Measurements from ENCODE around the gene EN1.

The EN1 gene

DNA sequence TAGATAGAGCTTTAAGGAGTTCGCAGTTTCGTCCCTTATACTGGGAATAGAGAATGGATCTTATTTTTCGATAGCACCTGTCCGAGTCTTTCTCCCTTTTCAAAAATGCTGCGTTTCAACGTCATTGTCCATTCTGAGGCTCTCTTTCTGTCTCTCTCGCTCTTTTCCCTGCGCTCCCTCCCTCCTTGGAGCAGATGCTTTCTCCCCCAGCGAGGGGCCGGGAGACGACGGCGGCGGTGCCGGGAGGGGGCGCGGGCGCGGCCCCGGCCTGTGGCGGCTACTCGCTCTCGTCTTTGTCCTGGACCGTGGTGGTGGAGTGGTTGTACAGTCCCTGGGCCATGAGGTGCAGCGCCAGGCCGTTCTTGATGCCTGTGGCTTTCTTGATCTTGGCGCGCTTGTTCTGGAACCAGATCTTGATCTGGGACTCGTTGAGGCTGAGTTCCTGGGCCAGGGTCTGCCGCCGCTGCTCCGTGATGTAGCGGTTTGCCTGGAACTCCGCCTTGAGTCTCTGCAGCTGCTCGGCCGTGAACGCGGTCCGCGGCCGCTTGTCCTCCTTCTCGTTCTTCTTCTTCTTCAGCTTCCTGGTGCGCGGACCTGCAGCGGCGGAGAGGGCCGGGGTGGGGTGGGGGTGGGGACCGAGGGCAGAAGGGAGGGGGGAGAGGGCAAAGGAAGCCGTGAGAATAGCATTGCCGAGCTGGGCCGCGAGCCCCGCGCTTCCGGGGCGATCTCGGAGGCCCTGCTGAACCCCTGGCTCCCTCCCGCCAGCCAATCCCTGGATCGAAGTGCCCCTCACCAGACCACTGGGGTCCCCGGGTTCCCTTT lies 4.6 kb downstream of the EN1 start:
- DNase-seq: peak; percentile 64

- no peak for DNase-seq
Measured at GRCh38 chr2:118841828-118842461, 5.5 kb downstream of the EN1 start.

- DNase-seq: no peak
Measured at GRCh38 chr2:118841450-118841827, 6.0 kb downstream of the EN1 start.

DNA sequence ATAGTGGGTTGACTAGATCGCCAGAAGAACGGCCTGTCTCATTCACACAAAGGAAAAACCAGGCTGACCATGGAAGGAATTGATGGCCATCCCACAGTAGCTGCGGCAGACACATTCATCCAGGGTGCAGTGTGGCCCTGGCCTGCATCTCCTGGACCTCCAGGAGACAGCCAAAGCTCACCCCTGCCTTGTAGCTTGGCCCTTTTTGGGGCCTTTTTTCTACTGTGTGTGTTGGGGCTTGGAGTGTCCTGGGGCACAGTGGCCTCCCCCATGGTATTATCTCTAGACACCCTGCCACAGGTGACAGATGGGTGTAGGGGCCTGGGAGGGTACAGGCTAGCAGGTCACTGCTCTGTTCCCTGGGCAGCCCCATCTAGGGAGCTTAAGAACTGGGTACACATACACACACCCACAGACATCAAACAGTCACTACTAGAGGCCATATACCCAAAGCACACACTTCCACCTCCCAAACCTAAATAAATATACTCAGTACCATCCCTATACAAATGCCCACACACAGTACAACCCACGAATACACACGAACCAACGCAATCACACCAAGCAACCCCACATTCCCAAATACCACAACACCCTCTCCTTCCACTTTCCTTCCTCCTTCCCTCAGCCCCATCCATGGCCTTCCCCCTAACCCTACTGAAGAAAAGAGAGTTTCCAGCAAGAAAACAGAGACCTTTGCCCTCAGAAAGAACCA lies 8.6 kb downstream of the EN1 start:
- no peak for DNase-seq

DNA sequence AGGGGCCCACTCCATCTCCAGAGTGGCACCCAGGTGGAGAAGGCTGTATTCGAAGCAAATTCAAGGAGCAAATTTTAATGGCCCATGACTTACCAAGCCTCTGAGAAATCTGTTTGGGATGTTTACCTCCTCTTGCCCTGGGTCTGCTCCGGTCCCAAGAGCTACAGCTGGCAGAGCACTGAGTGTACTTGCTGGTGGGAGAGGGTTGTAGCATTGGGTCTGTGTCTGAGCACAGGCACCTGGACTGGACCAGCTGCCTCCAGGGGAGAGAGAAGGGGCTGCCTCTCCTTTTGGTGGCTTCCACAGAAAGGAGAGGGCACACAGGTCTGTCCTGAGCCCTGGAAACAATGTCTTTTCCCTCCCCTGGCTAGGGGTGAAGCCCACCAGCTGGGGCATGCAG lies 9.8 kb downstream of the EN1 start:
- no peak for DNase-seq

- DNase-seq: no peak
Measured at GRCh38 chr2:118837067-118837466, 10.4 kb downstream of the EN1 start.

GRCh38 chr2:118836411-118836930 lies 11.0 kb downstream of the EN1 start:
- no peak for DNase-seq

DNA sequence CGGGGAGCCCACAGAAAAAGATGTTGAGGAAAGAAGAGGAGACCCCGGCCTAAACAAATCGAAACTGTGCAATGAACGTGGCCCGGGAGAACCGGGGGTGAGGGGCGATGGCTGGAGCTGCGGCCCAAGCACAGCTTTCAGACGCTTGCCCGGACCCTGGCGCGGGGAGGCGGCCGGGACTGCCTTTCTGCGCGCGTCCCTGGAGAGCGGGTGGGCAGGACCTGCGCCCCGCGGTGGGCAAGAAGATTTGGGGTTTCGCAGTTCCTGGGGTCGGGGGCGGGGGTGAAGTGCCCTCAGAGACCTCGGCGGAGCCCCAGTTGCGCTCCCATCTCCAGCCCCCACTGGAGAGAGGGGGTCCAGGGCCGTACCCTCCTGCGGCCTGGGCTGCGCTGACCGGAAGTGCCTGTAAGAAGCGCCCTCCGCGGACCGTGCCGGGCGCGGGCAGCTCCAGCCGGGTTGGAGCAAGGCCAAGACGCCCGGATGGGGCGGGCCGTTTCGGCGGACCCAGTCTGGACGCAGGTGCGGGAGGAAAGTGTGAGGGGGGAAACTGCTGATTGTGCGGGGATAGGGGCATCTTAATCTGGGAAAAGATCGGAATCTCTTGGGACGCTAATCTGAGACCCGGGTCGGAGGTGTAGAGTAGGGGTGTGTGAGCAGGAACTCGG lies 11.6 kb downstream of the EN1 start:
- DNase-seq: no peak

GRCh38 chr2:118834901-118835745 lies 12.3 kb downstream of the EN1 start:
- DNase-seq: no peak

DNA sequence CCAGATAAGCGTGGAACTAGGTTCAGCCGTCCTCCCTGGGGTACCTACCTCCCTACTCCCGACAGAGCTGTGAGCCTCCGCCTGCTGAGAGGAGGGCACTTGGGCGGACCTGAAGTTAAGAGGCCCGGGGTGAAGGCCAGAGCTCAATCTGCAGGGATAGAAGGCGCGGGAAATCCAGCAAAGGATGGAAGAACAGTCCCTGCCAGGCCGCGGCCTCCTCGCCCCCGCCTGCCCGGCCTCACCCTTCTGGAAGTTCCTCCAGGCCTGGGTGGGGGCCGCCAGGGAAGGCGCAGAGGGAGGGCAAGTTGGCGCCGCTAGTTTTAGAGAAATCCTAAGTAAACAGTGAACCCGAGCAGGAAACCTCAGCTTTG lies 13.0 kb downstream of the EN1 start:
- no peak for DNase-seq

GRCh38 chr2:118833716-118834439 lies 13.6 kb downstream of the EN1 start:
- no peak for DNase-seq

DNA sequence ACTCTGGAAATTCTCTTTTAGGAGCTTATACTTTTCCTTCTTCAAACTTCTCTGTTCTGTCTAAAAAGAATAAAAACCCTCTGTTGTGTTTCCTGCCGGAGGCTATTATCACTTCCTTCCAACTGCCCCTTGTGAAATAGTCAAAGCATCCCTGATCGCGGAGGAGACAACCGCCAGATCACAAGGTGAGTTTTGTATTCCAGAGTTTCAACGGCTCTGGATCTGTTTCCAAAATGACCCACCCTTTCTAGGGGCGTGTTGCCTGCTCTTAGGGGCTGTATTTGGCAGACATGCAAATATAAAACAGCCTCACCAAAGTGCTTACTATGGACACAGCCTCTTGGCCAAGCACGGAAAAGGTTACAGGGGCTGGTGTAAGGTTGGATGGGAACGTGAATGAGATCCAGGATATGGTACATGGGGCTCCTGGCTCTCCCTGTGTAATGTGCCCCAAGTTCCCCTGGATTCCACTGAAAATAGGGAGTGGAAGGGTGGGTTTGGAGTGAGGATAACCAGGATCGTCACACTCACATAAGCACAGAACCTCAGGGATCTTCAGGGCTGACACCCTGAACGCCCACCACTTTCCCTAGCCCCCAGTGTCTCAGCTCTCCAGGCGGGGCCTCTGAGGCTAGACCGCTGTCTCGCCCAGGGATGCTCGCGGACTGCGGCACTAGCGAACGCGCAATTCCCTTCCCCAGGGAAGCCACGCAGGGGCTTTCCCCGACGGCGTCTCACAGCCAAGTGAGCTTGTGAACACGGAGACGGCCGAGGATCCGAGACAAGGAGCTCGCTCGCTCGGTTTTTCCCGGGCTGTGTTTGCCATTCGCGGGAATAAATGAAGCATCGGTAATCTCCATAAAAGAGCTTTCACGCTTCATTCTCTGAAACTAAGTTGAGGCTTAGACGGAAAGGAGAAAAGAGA lies 14.4 kb downstream of the EN1 start:
- no peak for DNase-seq

- DNase-seq: no peak
Measured at GRCh38 chr2:118832071-118832790, 15.2 kb downstream of the EN1 start.

DNA sequence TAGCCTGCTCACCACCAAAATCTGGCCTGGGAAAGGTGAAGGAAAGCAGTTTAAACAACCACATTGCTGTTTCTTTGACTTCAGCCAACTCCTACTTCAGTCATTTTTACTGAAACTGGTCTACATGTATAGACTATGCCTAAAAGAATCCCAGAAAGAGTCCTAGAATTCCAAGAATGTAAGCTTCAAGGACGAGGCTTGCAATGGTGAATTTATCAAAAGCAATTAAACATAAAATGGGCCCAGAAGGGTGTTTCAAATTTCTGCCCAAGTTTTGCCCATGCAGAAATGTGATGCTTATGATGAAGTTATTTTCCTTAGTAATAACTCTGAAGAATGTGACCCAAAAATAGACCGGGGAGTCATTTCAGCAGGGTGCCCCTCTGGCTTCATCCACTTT lies 16.6 kb downstream of the EN1 start:
- DNase-seq: peak; percentile 71

DNA sequence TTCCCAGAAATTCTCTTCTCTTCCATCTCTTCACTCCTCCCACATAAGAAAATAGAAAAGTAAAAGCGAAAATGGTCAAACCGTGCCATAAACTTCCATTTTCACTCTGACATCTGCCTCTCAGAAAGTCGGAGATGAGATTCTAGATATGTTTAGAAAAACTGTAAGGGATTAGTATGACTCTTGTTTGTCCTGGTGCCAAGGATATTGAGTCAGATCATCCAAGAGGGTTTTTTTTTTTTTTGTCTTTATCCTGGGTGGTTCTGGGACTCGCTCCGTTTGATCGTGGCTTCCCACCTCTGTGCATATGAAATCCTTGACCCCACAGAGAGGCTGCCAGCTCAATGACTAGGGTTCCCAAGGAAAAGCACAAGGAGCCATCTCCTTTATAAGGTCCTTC lies 17.3 kb downstream of the EN1 start:
- peak; percentile 84 for DNase-seq

GRCh38 chr2:118826093-118826492 lies 21.4 kb downstream of the EN1 start:
- no peak for DNase-seq

GRCh38 chr2:118823633-118824032 lies 23.8 kb downstream of the EN1 start:
- DNase-seq: no peak

- no peak for DNase-seq
Measured at GRCh38 chr2:118822572-118822971, 24.9 kb downstream of the EN1 start.

- no peak for DNase-seq
Measured at GRCh38 chr2:118822015-118822414, 25.4 kb downstream of the EN1 start.

GRCh38 chr2:118817469-118817868 lies 30.0 kb downstream of the EN1 start:
- DNase-seq: no peak
